ENCODE measurements around the gene MTF1. TPM values are rescaled to one million over a fixed set of nuclear protein-coding genes. Genes with fewer than 3 reads are reported as not detected.

The MTF1 gene
- total RNA-seq, 2 donors from 2014 or later = 21.0 to 23.4 TPM

Other genes starting within 250 kb of the MTF1 start
- not detected for gene RSPO1, start 224.7 kb downstream of the MTF1 start, total RNA-seq
- 10 to 100 TPM; 60.7 to 82.2 TPM for gene CDCA8, start 167.1 kb downstream of the MTF1 start, total RNA-seq
- gene EPHA10, start 94.5 kb downstream of the MTF1 start, total RNA-seq = 1 to 10 TPM in 1 of 2 donors, under 1 TPM in 1; 0.14 to 3.0 TPM
- 1 to 10 TPM; 1.0 to 3.1 TPM for gene MANEAL, start 65.7 kb downstream of the MTF1 start, total RNA-seq
- 10 to 100 TPM; 18.8 to 21.4 TPM for gene C1orf122, start 51.8 kb downstream of the MTF1 start, total RNA-seq
- 10 to 100 TPM; 25.7 to 39.3 TPM for gene YRDC, start 51.4 kb downstream of the MTF1 start, total RNA-seq
- gene INPP5B, start 87.5 kb upstream of the MTF1 start, total RNA-seq = 10 to 100 TPM; 34.2 to 52.7 TPM
- 10 to 100 TPM; 92.9 to 99.3 TPM for gene SF3A3, start 130.4 kb upstream of the MTF1 start, total RNA-seq
- gene FHL3, start 145.9 kb upstream of the MTF1 start, total RNA-seq = 10 to 100 TPM; 17.9 to 39.0 TPM
- 10 to 100 TPM; 55.7 to 92.2 TPM for gene UTP11, start 153.1 kb upstream of the MTF1 start, total RNA-seq
- not detected for gene POU3F1, start 187.2 kb upstream of the MTF1 start, total RNA-seq

Measured in activated naive CD4-positive, alpha-beta T cell treated with anti-CD3 and anti-CD28 coated beads, Interleukin-2, amount 50 U/mL, for 72 hours (primary cell).